HG02943 (cell line): ENCODE measurements around the gene RBX1.
"Not testable (repeated sequence)": the region's sequence is repeated elsewhere in the genome, so short reads cannot be mapped to it uniquely, and the experiment has no call there.

ENCODE experiments used
- ATAC-seq: cut with Tn5 transposase; IDR thresholded peaks from one replicate; pipeline ENCODE4 v1.9.1; 2021; ENCODE audit warnings: mild to moderate bottlenecking, low read depth, moderate library complexity; ENCODE audit not compliant: unreplicated experiment

Gene RBX1

DNA sequence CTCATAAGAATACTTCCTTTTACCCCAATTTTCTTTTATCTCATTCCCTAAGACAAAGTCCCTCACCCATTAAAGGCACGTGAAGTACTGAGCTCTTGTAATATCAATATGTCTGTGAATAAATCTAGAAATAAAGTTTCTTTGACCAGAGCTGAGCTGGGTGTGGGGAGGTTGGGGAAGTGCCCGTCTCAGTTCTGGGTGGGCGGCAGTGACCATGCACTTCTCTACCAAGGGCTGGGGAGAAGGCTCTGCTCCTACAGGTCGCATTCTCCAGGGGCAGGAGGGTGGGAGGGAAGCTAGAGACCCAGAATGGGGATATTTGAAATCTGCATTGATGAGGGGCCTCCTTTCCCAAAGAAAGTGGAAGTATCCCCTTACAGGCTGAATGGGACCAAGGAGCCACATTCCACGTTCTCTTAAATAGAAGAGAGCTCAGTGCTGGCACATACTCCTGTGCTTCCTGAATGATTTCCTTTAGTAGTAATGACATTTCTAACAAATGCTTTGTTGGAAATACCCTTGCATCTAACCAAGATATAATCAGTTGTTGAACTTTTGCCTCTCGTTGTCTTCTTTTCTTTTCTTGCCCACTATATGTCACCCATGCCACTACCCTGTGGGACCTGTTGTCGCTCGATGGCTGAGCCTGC lies 16.1 kb downstream of the RBX1 start:
- ATAC-seq: no peak

DNA sequence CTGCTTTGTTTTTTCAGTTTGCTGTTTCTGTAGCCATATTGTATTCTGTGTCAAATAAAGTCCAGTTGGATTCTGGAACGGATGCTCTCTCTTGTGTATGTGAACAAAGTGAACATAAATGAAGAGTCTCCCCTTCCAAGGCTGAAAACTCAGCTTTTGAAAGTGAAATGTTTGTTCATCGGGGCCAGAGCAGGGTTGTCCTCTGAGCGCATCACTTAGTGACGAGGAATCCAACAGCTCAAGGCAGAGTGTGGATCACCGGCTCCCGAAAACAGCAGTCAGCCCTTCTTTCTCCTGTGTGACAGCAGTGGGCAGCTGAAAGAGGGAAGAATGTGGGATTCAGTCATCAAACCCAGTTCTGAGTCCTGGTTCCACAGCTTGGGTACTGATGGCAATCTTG lies 21.4 kb downstream of the RBX1 start:
- no peak for ATAC-seq

DNA sequence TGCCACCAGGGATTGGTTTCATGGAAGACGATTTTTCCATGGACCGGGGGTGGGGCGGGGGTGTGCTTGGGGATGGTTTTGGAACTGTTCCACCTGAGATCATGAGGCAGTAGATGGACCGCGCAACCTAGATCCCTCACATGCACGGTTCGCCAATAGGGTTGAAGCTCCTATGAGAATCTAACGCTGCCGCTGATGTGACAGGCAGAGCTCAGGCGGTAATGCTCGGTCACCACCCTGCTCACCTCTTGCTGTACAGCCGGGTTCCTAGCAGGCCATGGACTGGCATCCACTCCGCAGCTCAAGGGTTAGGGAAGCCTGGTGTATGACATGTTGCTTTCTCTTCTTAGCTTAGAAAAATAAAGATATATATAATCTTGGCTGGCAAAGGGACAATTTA lies 22.0 kb downstream of the RBX1 start:
- ATAC-seq: no peak

DNA sequence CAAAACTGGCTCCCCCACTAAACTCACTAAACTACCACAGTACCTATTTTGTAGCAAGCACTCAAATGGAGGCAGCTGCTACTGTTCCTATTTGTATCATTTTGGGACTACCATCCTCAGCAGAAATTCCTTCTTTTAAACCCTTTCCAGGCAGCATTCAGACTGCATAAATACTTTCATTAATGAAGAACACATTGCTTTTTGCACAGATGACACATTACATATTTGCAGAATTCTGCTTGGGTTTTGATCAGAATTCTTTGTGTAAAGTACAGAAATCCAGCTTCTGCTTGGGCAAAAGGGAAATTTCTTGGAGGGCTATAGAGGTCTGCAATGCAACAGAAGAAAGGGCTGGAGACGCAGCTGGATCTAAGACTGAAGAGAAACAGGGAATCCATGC lies 24.2 kb downstream of the RBX1 start:
- ATAC-seq: no peak

DNA sequence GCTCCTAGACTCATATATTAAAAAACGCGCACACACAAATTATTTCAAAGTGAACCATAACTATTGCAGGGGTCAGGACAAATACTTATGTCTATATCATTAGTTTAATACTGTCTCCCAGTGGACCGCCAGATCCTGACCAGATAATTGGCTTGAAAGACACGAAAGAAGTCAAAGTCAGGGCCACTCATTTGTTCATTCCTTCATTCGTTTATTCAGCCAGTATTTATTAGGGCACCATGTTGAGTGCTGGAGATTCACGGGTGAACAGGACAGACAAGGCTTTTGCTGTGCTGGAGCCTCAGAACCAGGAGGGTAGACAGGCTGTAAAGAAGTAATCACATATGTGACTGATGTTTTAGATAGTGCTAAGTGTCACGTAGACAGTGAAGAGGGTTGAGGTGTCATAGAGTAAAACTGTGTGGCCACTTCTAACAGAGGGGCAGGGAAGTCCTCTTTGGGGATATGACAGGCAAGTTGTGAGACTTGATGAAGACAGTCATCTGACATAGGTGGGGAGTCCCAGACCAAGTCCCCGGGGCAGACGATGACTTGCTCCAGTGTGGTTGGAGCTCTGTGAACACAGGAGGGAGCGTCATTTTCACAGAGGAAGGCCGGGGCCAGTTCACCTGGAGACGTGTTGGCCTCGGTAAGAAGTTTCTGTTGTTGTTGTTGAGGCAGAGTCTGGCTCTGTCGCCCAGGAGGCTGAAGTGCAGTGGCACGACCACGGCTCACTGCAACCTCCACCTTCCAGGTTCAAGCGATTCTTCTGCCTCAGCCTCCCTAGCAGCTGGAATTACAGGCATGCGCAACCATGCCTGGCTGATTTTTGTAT lies 25.9 kb downstream of the RBX1 start:
- ATAC-seq: no peak

DNA sequence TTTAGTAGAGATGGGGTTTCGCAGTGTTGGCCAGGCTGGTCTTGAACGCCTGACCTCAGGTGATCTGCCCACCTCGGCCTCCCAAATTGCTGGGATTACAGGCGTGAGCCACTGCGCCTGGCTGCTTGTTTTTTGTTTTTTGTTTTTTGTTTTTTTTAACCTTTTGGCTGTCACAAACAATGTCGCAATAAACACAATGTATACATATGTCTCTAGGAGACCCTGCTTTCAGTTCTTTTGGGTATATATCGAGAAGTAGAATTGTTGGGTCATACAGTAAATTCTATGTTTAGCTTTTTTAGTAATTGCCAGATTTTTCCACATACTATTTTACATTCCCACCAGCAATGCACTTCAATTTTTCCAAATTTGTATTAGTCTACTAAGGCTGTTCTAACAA lies 28.0 kb downstream of the RBX1 start:
- ATAC-seq: no peak

DNA sequence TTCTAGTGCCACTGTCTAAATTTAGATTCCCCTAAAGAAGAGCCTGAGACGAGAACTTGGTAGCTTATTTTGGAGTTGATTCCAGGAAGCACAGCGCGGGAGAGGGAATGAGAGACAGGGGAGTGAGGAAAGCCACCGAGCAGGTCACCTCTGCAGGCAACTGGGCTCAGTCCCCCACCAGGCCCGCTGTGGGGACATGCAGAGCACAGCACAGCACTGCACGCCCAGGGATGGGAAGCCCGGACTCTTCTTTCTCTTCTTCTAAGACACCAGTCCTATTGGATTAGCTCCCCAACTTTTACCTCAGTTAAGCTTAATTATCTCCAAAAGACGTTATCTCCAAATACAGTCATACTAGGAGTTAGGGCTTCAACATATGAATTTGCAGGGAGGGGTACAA lies 28.7 kb downstream of the RBX1 start:
- no peak for ATAC-seq

DNA sequence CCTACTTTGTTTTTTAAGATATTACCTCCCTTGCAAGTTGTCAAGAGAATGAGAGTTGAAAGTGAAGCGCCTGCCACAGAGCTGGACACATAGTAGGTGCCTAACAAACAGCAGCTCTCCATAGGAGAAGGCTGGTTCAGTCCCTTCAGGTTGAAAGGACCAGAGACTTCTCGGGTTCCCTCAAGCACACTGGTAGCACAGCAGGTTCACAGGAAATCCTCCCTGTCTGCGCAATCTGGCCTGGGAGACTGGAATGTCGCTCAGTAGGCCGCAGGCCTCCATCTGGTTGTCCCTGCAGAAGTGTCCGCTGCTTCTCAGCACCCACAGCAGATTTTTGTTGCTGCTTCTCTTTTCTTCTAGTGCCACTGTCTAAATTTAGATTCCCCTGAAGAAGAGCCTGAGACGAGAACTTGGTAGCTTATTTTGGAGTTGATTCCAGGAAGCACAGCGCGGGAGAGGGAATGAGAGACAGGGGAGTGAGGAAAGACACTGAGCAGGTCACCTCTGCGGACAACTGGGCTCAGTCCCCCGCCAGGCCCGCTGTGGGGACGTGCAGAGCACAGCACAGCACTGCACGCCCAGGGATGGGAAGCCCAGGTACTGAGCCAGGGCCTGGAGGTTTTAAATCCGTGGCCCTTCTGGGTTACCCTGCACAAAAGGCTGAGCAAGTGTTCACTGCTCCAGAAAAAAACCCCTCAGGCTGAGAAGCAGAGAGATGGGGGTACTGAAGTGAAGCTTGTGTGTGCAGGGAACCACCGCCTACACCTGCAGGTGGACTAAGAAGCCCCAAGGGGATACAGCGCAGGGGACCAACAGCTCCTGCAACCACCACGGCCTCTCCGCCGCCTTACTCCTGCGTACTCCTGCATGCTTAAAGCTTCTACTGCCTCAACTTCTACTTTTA lies 31.6 kb downstream of the RBX1 start:
- no peak for ATAC-seq

DNA sequence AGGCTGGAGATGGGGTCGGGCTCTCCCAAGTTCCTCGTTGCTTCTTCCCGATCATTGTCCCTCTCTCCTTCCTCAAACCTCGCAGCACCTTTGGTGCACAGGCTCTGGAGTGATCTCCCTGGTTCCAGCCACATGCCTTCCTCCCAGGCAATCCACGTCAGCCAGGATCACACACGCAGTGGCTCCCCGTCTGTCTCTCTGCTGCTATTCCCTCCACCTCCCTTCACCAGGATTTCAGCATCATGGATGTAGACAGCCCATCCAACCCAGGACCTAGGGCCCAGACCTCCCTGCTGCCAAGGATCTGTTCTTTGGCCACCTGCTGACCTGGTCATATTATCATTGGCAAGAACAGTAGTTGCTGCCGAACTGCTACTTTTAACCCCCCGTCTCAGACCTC lies 40.1 kb downstream of the RBX1 start:
- no peak for ATAC-seq

DNA sequence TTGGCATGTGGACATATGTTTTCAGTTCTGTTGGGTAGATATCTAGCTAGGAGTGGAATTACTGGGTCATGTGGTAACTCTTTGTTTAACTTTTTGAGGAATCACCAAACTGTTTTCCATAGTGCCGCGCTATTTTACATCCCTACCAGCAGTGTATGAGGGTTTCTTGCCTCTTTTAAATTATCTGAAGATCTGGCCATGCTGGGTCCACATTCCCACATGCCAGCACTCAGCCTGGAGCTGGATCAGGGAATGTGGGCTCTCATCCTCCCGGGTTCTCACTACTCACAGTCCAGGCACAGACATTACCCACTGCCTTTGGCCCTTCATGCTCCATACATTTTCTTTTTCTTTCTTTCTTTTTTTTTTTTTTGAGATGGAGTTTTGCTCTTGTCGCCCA lies 44.6 kb downstream of the RBX1 start:
- ATAC-seq: no peak

DNA sequence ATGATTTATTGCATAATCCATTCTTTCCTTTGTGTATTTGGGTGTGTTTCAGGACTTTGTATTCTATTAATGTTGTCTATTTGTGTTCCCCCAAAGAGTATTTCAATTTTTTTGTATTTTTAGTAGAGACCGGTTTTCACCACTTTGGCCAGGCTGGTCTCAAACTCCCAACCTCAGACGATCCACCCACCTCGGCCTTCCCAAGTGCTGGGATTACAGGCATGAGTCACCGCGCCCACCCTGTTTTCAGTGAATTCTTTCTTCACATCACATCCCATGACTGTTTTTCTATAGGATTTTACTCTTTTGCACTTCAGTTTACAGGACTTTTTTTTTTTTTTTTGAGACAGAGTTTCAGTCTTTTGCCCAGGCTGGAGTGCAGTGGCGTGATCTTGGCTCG lies 46.3 kb downstream of the RBX1 start:
- ATAC-seq: no peak

DNA sequence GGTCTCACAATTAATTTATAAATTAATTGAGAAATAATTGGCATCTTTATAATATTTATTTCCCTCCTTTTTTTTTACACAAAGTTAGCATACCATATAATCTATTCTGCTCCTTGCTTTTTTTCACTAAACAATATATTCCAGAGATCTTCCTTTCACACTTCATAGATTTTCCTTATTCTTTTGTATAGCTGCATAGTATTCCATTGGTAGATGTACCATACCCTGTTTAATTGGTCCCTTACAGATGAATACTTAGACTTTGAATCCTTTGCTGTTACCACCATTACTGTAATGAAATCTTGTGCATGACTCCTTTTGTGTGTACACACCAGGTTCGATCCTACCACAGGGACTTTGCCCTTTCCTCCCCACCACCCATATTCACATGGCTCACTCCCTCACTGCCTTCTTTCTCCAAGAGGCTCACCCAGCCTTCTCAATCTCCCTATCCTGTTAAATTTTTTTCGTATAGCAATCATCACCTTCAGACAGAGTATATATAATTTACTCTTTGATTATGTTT lies 48.9 kb downstream of the RBX1 start:
- no peak for ATAC-seq

DNA sequence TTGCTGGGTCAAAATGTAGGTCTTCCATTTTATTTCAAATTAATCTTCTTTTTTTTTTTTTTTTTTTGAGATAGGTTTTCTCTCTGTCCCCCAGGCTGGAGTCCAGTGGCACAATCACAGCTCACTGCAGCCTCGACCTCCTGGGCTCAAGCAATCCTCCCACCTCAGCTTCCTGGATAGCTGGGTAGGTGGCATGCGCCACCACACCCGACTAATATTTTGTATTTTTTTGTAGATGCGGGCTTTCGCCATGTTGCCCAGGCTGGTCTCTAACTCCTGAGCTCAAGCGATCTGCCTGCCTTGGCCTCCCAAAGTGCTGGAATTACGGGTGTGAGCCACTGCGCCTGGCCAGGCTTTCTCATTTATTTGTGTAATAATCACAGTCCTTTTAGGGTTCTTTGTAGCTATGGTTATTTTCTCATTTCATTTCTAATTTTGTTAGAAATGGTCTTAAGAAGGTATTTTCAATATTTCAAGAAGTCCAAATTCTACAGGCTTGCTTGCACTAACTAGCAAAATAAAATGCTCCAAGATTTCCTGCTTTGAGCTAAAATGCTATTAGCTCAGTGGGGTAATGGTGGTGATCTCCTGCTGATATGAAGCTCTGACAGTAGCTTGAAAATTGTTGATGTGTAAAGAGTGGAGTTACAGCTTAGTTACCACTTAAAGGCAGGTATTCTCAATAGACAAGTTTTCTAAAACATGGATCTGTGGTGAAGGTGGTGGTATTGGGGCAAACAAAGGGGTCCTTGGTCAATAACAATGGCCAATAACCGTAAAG lies 50.0 kb downstream of the RBX1 start:
- no peak for ATAC-seq

DNA sequence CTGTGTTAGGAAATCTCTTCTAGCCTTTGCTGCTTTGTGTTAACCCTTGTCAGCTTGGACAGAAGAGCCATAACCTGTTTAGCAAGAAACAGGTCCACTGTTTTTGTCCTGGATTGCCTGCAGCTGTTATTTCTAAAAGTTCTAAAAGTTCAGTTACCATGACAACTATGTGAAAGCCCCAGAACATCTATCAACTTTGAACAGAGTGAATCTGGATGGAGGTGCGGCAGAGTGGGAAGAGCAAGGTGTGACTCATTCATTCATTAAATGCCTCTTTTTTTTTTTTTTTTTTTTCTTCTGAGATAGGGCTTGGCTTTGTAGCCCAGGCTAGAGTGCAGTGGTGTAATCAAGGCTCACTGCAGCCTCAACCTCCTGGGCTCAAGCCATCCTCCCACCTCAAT lies 50.5 kb downstream of the RBX1 start:
- no peak for ATAC-seq

DNA sequence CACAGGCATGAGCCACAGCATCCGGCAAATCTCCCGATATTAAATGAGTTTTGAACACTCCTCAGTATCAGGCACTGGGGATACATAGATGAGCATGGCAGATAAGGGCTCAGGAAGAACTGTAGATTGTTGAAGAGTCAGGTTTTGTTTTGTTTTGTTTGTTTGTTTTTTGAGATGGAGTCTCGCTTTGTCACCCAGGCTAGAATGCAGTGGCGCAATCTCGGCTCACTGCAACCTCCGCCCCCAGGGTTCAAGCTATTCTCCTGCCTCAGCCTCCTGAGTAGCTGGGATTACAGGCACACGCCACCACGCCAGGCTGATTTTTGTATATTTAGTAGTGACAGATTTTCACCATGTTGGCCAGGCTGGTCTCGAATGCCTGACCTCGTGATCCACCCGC lies 51.2 kb downstream of the RBX1 start:
- ATAC-seq: not testable (repeated sequence)

DNA sequence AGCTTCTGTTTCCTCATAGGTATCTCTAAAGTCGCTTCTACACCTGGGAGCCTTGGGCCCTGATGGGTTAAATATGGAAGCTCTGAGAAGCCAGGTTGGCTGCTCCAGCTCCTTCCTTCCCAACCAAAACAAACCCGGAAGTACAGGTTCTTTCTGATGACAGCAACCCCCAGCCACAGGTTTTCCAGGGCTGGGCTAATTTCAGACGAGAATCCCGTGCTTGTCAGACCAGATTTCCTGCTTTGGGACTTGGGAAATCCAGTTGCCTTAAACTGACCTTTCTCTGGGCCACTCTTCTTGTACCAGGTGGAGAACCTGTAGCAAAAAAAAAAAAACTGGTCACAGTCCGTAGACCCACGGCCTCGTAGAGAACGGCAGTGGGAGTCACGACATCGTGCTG lies 51.9 kb downstream of the RBX1 start:
- no peak for ATAC-seq

DNA sequence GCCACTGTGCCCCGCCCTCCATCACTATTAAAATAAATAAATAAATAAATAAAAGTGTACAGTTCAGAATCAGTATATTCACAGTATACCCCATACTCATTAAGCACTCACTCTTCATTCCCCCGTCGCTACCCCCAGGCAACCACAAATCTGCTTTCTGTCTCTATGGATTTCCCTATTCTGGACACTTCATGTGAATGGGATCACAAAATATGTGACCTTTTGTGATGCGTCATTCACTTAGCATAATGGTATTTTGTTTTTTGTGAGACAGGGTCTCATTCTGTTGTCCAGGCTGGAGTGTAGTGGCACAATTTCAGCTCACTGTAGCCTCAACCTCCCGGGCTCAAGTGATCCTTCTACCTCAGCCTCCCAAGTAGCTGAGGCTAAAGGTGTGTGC lies 52.8 kb downstream of the RBX1 start:
- ATAC-seq: no peak

DNA sequence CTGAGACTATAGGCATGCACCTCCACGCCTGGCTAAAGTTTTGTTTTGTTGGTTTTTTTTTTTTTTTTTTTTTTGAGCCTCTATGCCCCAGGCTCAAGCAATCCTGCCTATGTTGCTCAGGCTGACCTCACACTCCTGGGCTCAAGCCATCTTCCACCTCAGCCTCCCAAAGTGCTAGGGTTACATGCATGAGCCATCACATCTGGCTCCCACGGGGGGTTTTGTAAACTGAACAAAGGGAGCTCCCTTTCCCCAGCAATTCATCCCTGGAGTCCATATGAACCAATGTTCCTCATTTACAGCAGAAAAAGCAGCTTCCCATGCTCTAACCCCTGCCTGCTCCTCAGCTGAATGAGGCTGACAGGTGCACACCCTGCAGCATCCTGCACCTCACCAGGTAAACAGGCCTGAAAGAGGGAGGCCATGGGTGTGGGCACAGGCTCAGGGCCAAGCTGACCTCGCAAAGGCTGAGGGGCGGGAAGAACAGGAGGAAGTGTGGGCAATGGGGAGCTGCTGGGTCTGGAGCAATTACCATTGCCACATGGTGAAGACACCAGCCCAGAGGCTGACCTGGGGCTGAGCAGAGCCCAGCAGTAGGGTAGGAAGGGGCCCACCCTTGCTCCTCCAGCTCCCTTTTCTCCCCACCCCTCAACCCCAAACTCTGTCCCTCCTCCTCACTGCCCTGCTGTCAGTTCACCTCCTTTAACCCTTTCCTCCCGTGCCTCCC lies 58.2 kb downstream of the RBX1 start:
- ATAC-seq: no peak

DNA sequence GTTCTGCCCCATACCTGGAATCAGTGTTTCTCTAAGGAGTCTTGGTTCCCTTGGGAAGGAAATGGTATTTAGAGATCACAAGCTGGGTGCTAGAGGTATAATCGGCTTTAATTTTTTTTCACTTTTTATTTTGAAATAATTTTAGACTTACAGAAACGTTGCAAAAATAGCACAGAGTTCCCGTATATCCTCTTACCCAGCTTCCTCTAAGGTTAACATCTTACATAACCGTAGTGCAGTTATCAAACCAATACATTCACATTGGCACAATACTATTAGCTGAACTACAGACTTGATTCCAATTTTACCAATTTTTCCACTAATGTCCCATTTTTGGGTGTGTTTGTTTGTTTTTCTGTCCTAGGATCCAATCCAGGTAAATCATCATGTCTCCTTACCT lies 63.8 kb downstream of the RBX1 start:
- ATAC-seq: no peak
